ENCODE data around the gene ACER2. TPM values are rescaled to one million over a fixed set of nuclear protein-coding genes. Genes with fewer than 3 reads are reported as not detected.

ACER2 gene
- total and polyA plus RNA-seq, 2 of the 4 experiments (the other 2 are of a cell fraction): 0.84 to 1.6 TPM

DNA sequence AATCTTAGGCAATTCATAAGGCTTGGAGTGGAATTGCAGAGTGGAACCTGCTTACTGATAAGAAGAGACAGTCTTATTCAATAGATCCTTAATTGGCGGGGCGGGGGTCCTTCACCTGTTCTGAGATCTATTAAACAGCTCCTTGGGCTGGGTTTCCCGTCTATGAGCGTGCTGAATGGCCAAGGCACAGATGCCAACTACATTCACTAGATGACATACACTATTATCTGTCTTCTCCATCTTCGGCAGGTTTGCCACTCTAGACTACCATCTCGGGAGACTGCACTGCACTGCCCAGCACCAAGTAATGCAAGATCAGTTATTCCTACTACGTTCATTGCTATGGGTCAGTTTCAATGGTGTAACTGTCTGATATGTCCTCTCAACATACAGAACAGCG, 81.5 kb downstream of the ACER2 start:
- no TSS peak for BruUV-seq (replicated peaks)
- H3K27me3 ChIP-seq (ENCODE audit: control insufficient read depth, insufficient read depth, low read length): peaks cover 21% of the 10 kb centered on the region
- no peak overlapping the region for H2BK120ac ChIP-seq (ENCODE audit: low read depth, low read length)
- H3K4me1 ChIP-seq (ENCODE audit: control insufficient read depth, insufficient read depth, low read length): no peaks in the 10 kb centered on the region
- no peak overlapping the region for H4K91ac ChIP-seq (ENCODE audit: insufficient read depth, low read depth, low read length)
- H3K18ac ChIP-seq (ENCODE audit: low read depth, low read length): no peak overlapping the region
- H3K4me2 ChIP-seq (ENCODE audit: low read depth, low read length): no peak overlapping the region
- intact Hi-C loops (cut with micrococcal nuclease): loop anchor here (5.0 kb wide), 1 partner anchor 152 kb away; no protein-coding TSS in a partner anchor
- CTCF ChIA-PET: interaction anchor here (0.6 kb wide), 1 partner anchor 433 kb away, joined by 3 read pairs; no protein-coding TSS in a partner anchor
- no peak overlapping the region for H3K4me3 ChIP-seq (ENCODE audit: insufficient read depth, low read depth, low read length)
- no peak overlapping the region for H2BK5ac ChIP-seq (ENCODE audit: low read depth, low read length, poor library complexity, severe bottlenecking)
- no peaks in the 10 kb centered on the region for H3K9me1 ChIP-seq (ENCODE audit: insufficient read depth, low read length)
- no peak overlapping the region for H3K9ac ChIP-seq (ENCODE audit: low read depth, low read length)
- H3K79me1 ChIP-seq (ENCODE audit: low read depth in 1 of 2, low read length in 2 of 2): no peaks in the 10 kb centered on the region
- H2AK5ac ChIP-seq (ENCODE audit: low read depth, low read length): no peak overlapping the region
- H3K9me3 ChIP-seq (ENCODE audit: control insufficient read depth, insufficient read depth, low read length): no peaks in the 10 kb centered on the region
- dilution Hi-C loops (cut with HindIII; ENCODE audit: low sequenced_read_pairs, unreplicated experiment): no loop called here
- TF ChIP-seq NFE2L2 (IDR thresholded peaks at IDR 0.05; ENCODE audit: low read depth, low read length) (no peak), MAFK (IDR thresholded peaks at IDR 0.05; ENCODE audit: low read depth, low read length) (no peak), SMC3 (IDR thresholded peaks at IDR 0.05; ENCODE audit: low read depth, low read length) (no peak), FOS (IDR thresholded peaks at IDR 0.05; ENCODE audit: low read depth, low read length) (no peak), POLR2A (IDR thresholded peaks at IDR 0.05; ENCODE audit: low read depth, low read length) (no peak), MXI1 (IDR thresholded peaks at IDR 0.05; ENCODE audit: borderline replicate concordance, low read depth, low read length) (no peak), RAD21 (IDR thresholded peaks at IDR 0.05; ENCODE audit: low read length) (no peak), RFX5 (IDR thresholded peaks at IDR 0.05; ENCODE audit: low read depth, low read length) (no peak), RCOR1 (IDR thresholded peaks at IDR 0.05; ENCODE audit: insufficient replicate concordance, low read length) (no peak)
- TF ChIP-seq, protein P1, sequence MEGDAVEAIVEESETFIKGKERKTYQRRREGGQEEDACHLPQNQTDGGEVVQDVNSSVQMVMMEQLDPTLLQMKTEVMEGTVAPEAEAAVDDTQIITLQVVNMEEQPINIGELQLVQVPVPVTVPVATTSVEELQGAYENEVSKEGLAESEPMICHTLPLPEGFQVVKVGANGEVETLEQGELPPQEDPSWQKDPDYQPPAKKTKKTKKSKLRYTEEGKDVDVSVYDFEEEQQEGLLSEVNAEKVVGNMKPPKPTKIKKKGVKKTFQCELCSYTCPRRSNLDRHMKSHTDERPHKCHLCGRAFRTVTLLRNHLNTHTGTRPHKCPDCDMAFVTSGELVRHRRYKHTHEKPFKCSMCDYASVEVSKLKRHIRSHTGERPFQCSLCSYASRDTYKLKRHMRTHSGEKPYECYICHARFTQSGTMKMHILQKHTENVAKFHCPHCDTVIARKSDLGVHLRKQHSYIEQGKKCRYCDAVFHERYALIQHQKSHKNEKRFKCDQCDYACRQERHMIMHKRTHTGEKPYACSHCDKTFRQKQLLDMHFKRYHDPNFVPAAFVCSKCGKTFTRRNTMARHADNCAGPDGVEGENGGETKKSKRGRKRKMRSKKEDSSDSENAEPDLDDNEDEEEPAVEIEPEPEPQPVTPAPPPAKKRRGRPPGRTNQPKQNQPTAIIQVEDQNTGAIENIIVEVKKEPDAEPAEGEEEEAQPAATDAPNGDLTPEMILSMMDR (conservative IDR thresholded peaks at IDR 0.05; ENCODE audit: low read depth, low read length): no peak
- TF ChIP-seq, protein P2, sequence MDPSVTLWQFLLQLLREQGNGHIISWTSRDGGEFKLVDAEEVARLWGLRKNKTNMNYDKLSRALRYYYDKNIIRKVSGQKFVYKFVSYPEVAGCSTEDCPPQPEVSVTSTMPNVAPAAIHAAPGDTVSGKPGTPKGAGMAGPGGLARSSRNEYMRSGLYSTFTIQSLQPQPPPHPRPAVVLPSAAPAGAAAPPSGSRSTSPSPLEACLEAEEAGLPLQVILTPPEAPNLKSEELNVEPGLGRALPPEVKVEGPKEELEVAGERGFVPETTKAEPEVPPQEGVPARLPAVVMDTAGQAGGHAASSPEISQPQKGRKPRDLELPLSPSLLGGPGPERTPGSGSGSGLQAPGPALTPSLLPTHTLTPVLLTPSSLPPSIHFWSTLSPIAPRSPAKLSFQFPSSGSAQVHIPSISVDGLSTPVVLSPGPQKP (IDR thresholded peaks at IDR 0.05; ENCODE audit: borderline replicate concordance, low read depth, low read length): no peak
- no peak overlapping the region for H3K23ac ChIP-seq (ENCODE audit: low read depth, low read length)
- H2AFZ ChIP-seq (replicated peaks; ENCODE audit: low read length, poor library complexity): no peak overlapping the region
- H3K27ac ChIP-seq (ENCODE audit: insufficient read depth, low read length): no peak overlapping the region
- H4K5ac ChIP-seq (ENCODE audit: low read depth, low read length): no peak overlapping the region
- H3K14ac ChIP-seq (replicated peaks; ENCODE audit: low read depth, low read length): no peak overlapping the region
- POLR2A ChIA-PET (ENCODE audit: unreplicated experiment): no interaction called here
- ATAC-seq (ENCODE audit: low read depth) (no peak), DNase-seq (no peak)
- 69% methylated on average over 4 of the region's 8 CpGs; no CpG with 5 or more reads in 1 of the 2 experiments for WGBS, 2 experiments (ENCODE audit: extremely low coverage in 2 of 2, insufficient read length in 1 of 2)
- H2AK9ac ChIP-seq (replicated peaks; ENCODE audit: low read depth, low read length, poor library complexity): no peak overlapping the region
- H2BK20ac ChIP-seq (ENCODE audit: low read depth, low read length): no peak overlapping the region
- no peak overlapping the region for H2BK15ac ChIP-seq (ENCODE audit: low read depth, low read length)
- H3K56ac ChIP-seq (ENCODE audit: extremely low read depth, insufficient read depth, low read length): no peak overlapping the region
- no peak overlapping the region for H4K8ac ChIP-seq (ENCODE audit: low read depth in 2 of 2, low read length in 2 of 2)
- no peaks in the 10 kb centered on the region for H3K36me3 ChIP-seq (ENCODE audit: control insufficient read depth, insufficient read depth, low read length)
- in situ Hi-C loops (cut with MboI; ENCODE audit: low sequenced_read_pairs): loop anchor here (25.0 kb wide), 1 partner anchor 422 kb away; no protein-coding TSS in a partner anchor
- no peak overlapping the region for H3K4ac ChIP-seq (ENCODE audit: low read depth, low read length)
- H4K20me1 ChIP-seq (ENCODE audit: insufficient read depth, low read length): no peaks in the 10 kb centered on the region
